CD4-positive, alpha-beta T cell (primary cell): Measurements from ENCODE around the gene AGAP1. TPM values are rescaled to one million over a fixed set of nuclear protein-coding genes. Genes with fewer than 3 reads are reported as not detected.

Experiments
- ATAC-seq: fragments of 200-7000 bp; cut with Tn5 transposase; one replicate; pipeline ENCODE4 v1.10.0; 2022; ENCODE audit warnings: mild to moderate bottlenecking; ENCODE audit not compliant: poor library complexity
- CTCF ChIA-PET: fragments of 350-600 bp; sonication (Branson Sonifier 250); formaldehyde crosslinking; loops from one replicate; lab custom pipeline; 2021; ENCODE audit warnings: antibody characterized with exemption, inconsistent platforms; lab: Charles Lee
- POLR2A ChIA-PET: fragments of 350-600 bp; sonication (Branson Sonifier 250); formaldehyde crosslinking; loops from one replicate; lab custom pipeline; 2021; ENCODE audit warnings: antibody characterized with exemption, inconsistent platforms; lab: Charles Lee
- DNase-seq, 14 experiments: peaks; one replicate each; pipeline ENCODE4 v3.0.0-alpha.2; 2013 to 2020; ENCODE audit warnings: mixed read lengths in 2 of 14
- H3K27ac ChIP-seq, 2 donors: one replicate each; pipeline versions ENCODE4 v1.5.1 to v1.7.0; 2013; ENCODE audit warnings: low read length in 2 of 2, low read depth in 1 of 2, mild to moderate bottlenecking in 1 of 2
- H3K27me3 ChIP-seq, 2 experiments: 1 replicate in 1 of 2; 2 replicates in 1 of 2; pipeline versions ENCODE4 v1.6.1 to v1.7.0; 2013; ENCODE audit warnings: low read length in 2 of 2, control low read depth in 1 of 2, mild to moderate bottlenecking in 1 of 2, moderate library complexity in 1 of 2; ENCODE audit not compliant: insufficient read depth in 2 of 2, control insufficient read depth in 1 of 2
- H3K36me3 ChIP-seq: one replicate; pipeline ENCODE4 v1.6.1; 2013; ENCODE audit warnings: low read length, control low read depth; ENCODE audit not compliant: insufficient read depth
- H3K4me1 ChIP-seq: one replicate; pipeline ENCODE4 v1.6.1; 2013; ENCODE audit warnings: low read length, control low read depth; ENCODE audit not compliant: insufficient read depth
- H3K4me3 ChIP-seq: one replicate; pipeline ENCODE4 v1.5.1; 2013; ENCODE audit warnings: mild to moderate bottlenecking, low read length, moderate library complexity
- H3K9me3 ChIP-seq, 2 experiments: 1 replicate in 1 of 2; 2 replicates in 1 of 2; pipeline versions ENCODE4 v1.6.1 to v1.7.0; 2013; ENCODE audit warnings: low read length in 2 of 2, mild to moderate bottlenecking in 2 of 2, control low read depth in 1 of 2, moderate library complexity in 1 of 2; ENCODE audit not compliant: control insufficient read depth in 1 of 2, insufficient read depth in 1 of 2
- H3K27ac Mint-ChIP-seq: one replicate; pipeline ENCODE4 v1.8.0; 2020; ENCODE audit warnings: mixed read lengths
- H3K27me3 Mint-ChIP-seq: one replicate; pipeline ENCODE4 v1.8.0; 2021; ENCODE audit warnings: mixed read lengths
- H3K36me3 Mint-ChIP-seq: one replicate; pipeline ENCODE4 v1.8.0; 2021; ENCODE audit warnings: low read depth, mixed read lengths
- H3K4me1 Mint-ChIP-seq: one replicate; pipeline ENCODE4 v1.8.0; 2021; ENCODE audit warnings: low read depth, mixed read lengths
- H3K4me3 Mint-ChIP-seq: one replicate; pipeline ENCODE4 v1.8.0; 2020; ENCODE audit warnings: mild to moderate bottlenecking, mixed read lengths
- H3K9me3 Mint-ChIP-seq: one replicate; pipeline ENCODE4 v1.8.0; 2020; ENCODE audit warnings: mixed read lengths
- CTCF ChIP-seq: fragments of 200-600 bp; IDR thresholded peaks from one replicate; pipeline ENCODE4 v1.8.0; 2022; ENCODE audit warnings: antibody characterized with exemption, mild to moderate bottlenecking
- intact Hi-C, 2 experiments: fragments of 100-400 bp; cut with DNase I in 1 of 2; cut with micrococcal nuclease in 1 of 2; formaldehyde crosslinking; loops; one replicate each; pipeline versions ENCODE4 v1.15.1 to v1.9.0; 2023 to 2025; cut with DNase I, micrococcal nuclease
- total RNA-seq, 174 experiments: library from RNA in 2 of 174; stranded (reverse) in 2 of 174; gene quantifications; one replicate each; pipeline ENCODE4 v1.2.3 and lab custom pipeline; 2021 to 2026

AGAP1 gene
- total RNA-seq, 2 experiments from 2014 or later = 2.6 to 3.1 TPM

GRCh38 chr2:236155406-236155805 lies 661.6 kb downstream of the AGAP1 start:
- Mint-ChIP-seq H3K36me3 (no peaks in the 10 kb centered on the region), H3K4me1 (no peaks in the 10 kb centered on the region), H3K9me3 (peaks cover 6% of the 10 kb centered on the region), H3K27ac (no peak overlapping the region), H3K4me3 (no peak overlapping the region), H3K27me3 (peaks cover 43% of the 10 kb centered on the region)
- no peak for TF ChIP-seq CTCF
- no peak overlapping the region for H3K4me3 ChIP-seq
- H3K36me3 ChIP-seq = no peaks in the 10 kb centered on the region
- intact Hi-C loops = no loop called here
- H3K4me1 ChIP-seq = no peaks in the 10 kb centered on the region
- POLR2A ChIA-PET = no interaction called here
- H3K27ac ChIP-seq = no peak overlapping the region
- DNase-seq (no peak), ATAC-seq (no peak)
- CTCF ChIA-PET = no interaction called here
- peaks cover 5 to 45% of the 10 kb centered on the region in 2 experiments for H3K9me3 ChIP-seq
- H3K27me3 ChIP-seq = peaks cover 5 to 27% of the 10 kb centered on the region in 2 experiments

- Mint-ChIP-seq H3K27ac (no peak overlapping the region), H3K9me3 (peaks cover 6% of the 10 kb centered on the region), H3K4me1 (no peaks in the 10 kb centered on the region), H3K27me3 (peaks cover 51% of the 10 kb centered on the region), H3K36me3 (no peaks in the 10 kb centered on the region), H3K4me3 (no peak overlapping the region)
- ATAC-seq (no peak), DNase-seq (no peak)
- ChIA-PET POLR2A (no interaction called here), CTCF (no interaction called here)
- Histone ChIP-seq H3K36me3 (no peaks in the 10 kb centered on the region), H3K4me3 (no peak overlapping the region), H3K9me3 (peaks cover 5 to 51% of the 10 kb centered on the region in 2 experiments), H3K4me1 (no peaks in the 10 kb centered on the region), H3K27ac (no peak overlapping the region), H3K27me3 (peaks cover 8 to 36% of the 10 kb centered on the region in 2 experiments)
- intact Hi-C loops = no loop called here
- TF ChIP-seq CTCF = no peak
These were observed 662.4 kb downstream of the AGAP1 start for GRCh38 chr2:236156095-236156859.

GRCh38 chr2:236156860-236157194 lies 663.0 kb downstream of the AGAP1 start:
- Histone ChIP-seq H3K4me3 (no peak overlapping the region), H3K9me3 (peaks cover 5 to 50% of the 10 kb centered on the region in 2 experiments), H3K27ac (no peak overlapping the region), H3K27me3 (peaks cover 10 to 41% of the 10 kb centered on the region in 2 experiments), H3K4me1 (no peaks in the 10 kb centered on the region), H3K36me3 (no peaks in the 10 kb centered on the region)
- ChIA-PET POLR2A (no interaction called here), CTCF (no interaction called here)
- H3K9me3 Mint-ChIP-seq = peaks cover 6% of the 10 kb centered on the region
- H3K27me3 Mint-ChIP-seq = peaks cover 56% of the 10 kb centered on the region
- ATAC-seq (no peak), DNase-seq (no peak)
- H3K4me3 Mint-ChIP-seq = no peak overlapping the region
- TF ChIP-seq CTCF = no peak
- H3K4me1 Mint-ChIP-seq = no peaks in the 10 kb centered on the region
- intact Hi-C loops = no loop called here
- no peak overlapping the region for H3K27ac Mint-ChIP-seq
- H3K36me3 Mint-ChIP-seq = no peaks in the 10 kb centered on the region
